ENCODE measurements around the gene GNG8. TPM values are rescaled to one million over a fixed set of nuclear protein-coding genes. Genes with fewer than 3 reads are reported as not detected.

GNG8 gene
- total RNA-seq, 1 donor from 2014 or later: not detected

GRCh38 chr19:46602392-46603194 is 33.4 kb downstream of the GNG8 start:
- H3K36me3 ChIP-seq (ENCODE audit: control insufficient read depth, insufficient read depth, low read length): no peaks in the 10 kb centered on the region
- no peaks in the 10 kb centered on the region for H3K27me3 ChIP-seq (ENCODE audit: control insufficient read depth, insufficient read depth, low read length)
- DNase-seq (ENCODE audit: low read depth): no peak
- peak overlapping the region; percentile 88 for H3K4me3 ChIP-seq (ENCODE audit: low read depth, low read length)
- no peak for TF ChIP-seq CTCF (IDR thresholded peaks at IDR 0.05; ENCODE audit: insufficient read depth, low read length, poor library complexity, severe bottlenecking)

GRCh38 chr19:46601318-46602224 is 34.4 kb downstream of the GNG8 start, which contains the start of gene CALM3:
Gene CALM3, plus strand, starts transcription at chr19:46601330. Its CDS starts 105 bp downstream, at chr19:46601435.
- no peaks in the 10 kb centered on the region for H3K27me3 ChIP-seq (ENCODE audit: control insufficient read depth, insufficient read depth, low read length)
- H3K4me3 ChIP-seq (ENCODE audit: low read depth, low read length): peak within 1 kb of the TSS; percentile 88
- TF ChIP-seq CTCF (IDR thresholded peaks at IDR 0.05; ENCODE audit: insufficient read depth, low read length, poor library complexity, severe bottlenecking): no peak
- H3K36me3 ChIP-seq (ENCODE audit: control insufficient read depth, insufficient read depth, low read length): no peaks in the 10 kb centered on the region
- DNase-seq (ENCODE audit: low read depth): no peak

GRCh38 chr19:46600384-46601317 is 35.4 kb downstream of the GNG8 start:
- DNase-seq (ENCODE audit: low read depth): peak; percentile 50
- Histone ChIP-seq H3K36me3 (ENCODE audit: control insufficient read depth, insufficient read depth, low read length) (no peaks in the 10 kb centered on the region), H3K27me3 (ENCODE audit: control insufficient read depth, insufficient read depth, low read length) (no peaks in the 10 kb centered on the region), H3K4me3 (ENCODE audit: low read depth, low read length) (peak overlapping the region; percentile 88)
- TF ChIP-seq CTCF (IDR thresholded peaks at IDR 0.05; ENCODE audit: insufficient read depth, low read length, poor library complexity, severe bottlenecking): no peak

- H3K27me3 ChIP-seq (ENCODE audit: control insufficient read depth, insufficient read depth, low read length): no peaks in the 10 kb centered on the region
- no peak for DNase-seq (ENCODE audit: low read depth)
- H3K36me3 ChIP-seq (ENCODE audit: control insufficient read depth, insufficient read depth, low read length): no peaks in the 10 kb centered on the region
- no peak for TF ChIP-seq CTCF (IDR thresholded peaks at IDR 0.05; ENCODE audit: insufficient read depth, low read length, poor library complexity, severe bottlenecking)
- peak overlapping the region; percentile 53 for H3K4me3 ChIP-seq (ENCODE audit: low read depth, low read length)
Observed at GRCh38 chr19:46599716-46600373, 36.2 kb downstream of the GNG8 start.

GRCh38 chr19:46598372-46598917 is 37.6 kb downstream of the GNG8 start:
- H3K27me3 ChIP-seq (ENCODE audit: control insufficient read depth, insufficient read depth, low read length): no peaks in the 10 kb centered on the region
- no peak for TF ChIP-seq CTCF (IDR thresholded peaks at IDR 0.05; ENCODE audit: insufficient read depth, low read length, poor library complexity, severe bottlenecking)
- H3K36me3 ChIP-seq (ENCODE audit: control insufficient read depth, insufficient read depth, low read length): no peaks in the 10 kb centered on the region
- DNase-seq (ENCODE audit: low read depth): no peak
- no peak overlapping the region for H3K4me3 ChIP-seq (ENCODE audit: low read depth, low read length)
